PC-3 (cell line): ENCODE measurements around the gene SLC35A5. TPM values are rescaled to one million over a fixed set of nuclear protein-coding genes. Genes with fewer than 3 reads are reported as not detected.

Experiments
- ATAC-seq: fragments of 200-7000 bp; cut with Tn5 transposase; 2 replicates; pipeline ENCODE4 v1.9.1; 2020; ENCODE audit warnings: mild to moderate bottlenecking, moderate library complexity
- BruUV-seq: library from RNA; stranded (reverse); fragments of 400-500 nt; replicated peaks from 2 replicates; lab custom pipeline; 2021; lab: Mats Ljungman, UMichigan
- CTCF ChIA-PET: fragments of 300-600 bp; sonication (Branson Sonifier 250); formaldehyde crosslinking; loops from one replicate; lab custom pipeline; 2022; ENCODE audit warnings: antibody characterized with exemption; lab: Charles Lee
- POLR2A ChIA-PET: fragments of 300-600 bp; sonication (Branson Sonifier 250); formaldehyde crosslinking; loops from one replicate; lab custom pipeline; 2022; ENCODE audit warnings: antibody characterized with exemption; ENCODE audit not compliant: unreplicated experiment; lab: Charles Lee
- DNase-seq: peaks from one replicate; pipeline ENCODE4 v3.0.0-alpha.2; 2015
- H2AFZ ChIP-seq: fragments of 300-600 bp; sonication (generic); 2 replicates; pipeline ENCODE4 v1.6.0; 2016; ENCODE audit warnings: antibody characterized with exemption, low read length
- H3F3A ChIP-seq: fragments of 300-600 bp; sonication (generic); one replicate; pipeline ENCODE4 v1.6.0; 2017; ENCODE audit warnings: antibody characterized with exemption, low read length, control low read depth, mild to moderate bottlenecking; ENCODE audit not compliant: unreplicated experiment
- H3K27ac ChIP-seq: fragments of 300-600 bp; sonication (generic); 2 replicates; pipeline ENCODE4 v1.5.1; 2016; ENCODE audit warnings: mild to moderate bottlenecking, low read length
- H3K27me3 ChIP-seq: fragments of 300-600 bp; sonication (generic); 2 replicates; pipeline ENCODE4 v1.6.1; 2016; ENCODE audit warnings: low read length, mixed read lengths
- H3K36me3 ChIP-seq: fragments of 300-600 bp; sonication (generic); 2 replicates; pipeline ENCODE4 v1.6.1; 2016; ENCODE audit warnings: low read depth, mixed run types, low read length, mixed read lengths
- H3K4me1 ChIP-seq: fragments of 300-600 bp; sonication (generic); 2 replicates; pipeline ENCODE4 v1.5.1; 2016; ENCODE audit warnings: low read length; ENCODE audit not compliant: insufficient read depth
- H3K4me2 ChIP-seq: fragments of 300-600 bp; sonication (generic); 2 replicates; pipeline ENCODE4 v1.6.0; 2016; ENCODE audit warnings: low read length
- H3K4me3 ChIP-seq: fragments of 300-600 bp; sonication (generic); 2 replicates; pipeline ENCODE4 v1.5.1; 2016; ENCODE audit warnings: mild to moderate bottlenecking, low read length, mixed read lengths
- H3K79me2 ChIP-seq: fragments of 300-600 bp; sonication (generic); 2 replicates; pipeline ENCODE4 v1.6.1; 2017; ENCODE audit warnings: low read length, mixed read lengths
- H3K9ac ChIP-seq: fragments of 300-600 bp; sonication (generic); 2 replicates; pipeline ENCODE4 v1.6.0; 2016; ENCODE audit warnings: mild to moderate bottlenecking, low read length
- H3K9me2 ChIP-seq: fragments of 300-600 bp; sonication (generic); replicated peaks from 2 replicates; pipeline ENCODE4 v1.6.1; 2016; ENCODE audit warnings: mixed run types, low read length, mixed read lengths
- H3K9me3 ChIP-seq: fragments of 300-600 bp; sonication (generic); 2 replicates; pipeline ENCODE4 v1.6.1; 2016; ENCODE audit warnings: low read length, mixed read lengths
- H4K20me1 ChIP-seq: fragments of 300-600 bp; sonication (generic); 2 replicates; pipeline ENCODE4 v1.6.1; 2016; ENCODE audit warnings: low read length, mixed read lengths
- EZH2 ChIP-seq: fragments of 300-600 bp; sonication (generic); IDR thresholded peaks from one replicate; pipeline ENCODE4 v1.6.1; 2017; ENCODE audit warnings: antibody characterized with exemption, mild to moderate bottlenecking, low read length; ENCODE audit not compliant: unreplicated experiment
- EZH2phosphoT487 ChIP-seq: fragments of 300-600 bp; sonication (generic); IDR thresholded peaks from 2 replicates; pipeline ENCODE4 v1.6.1; 2018; ENCODE audit warnings: mild to moderate bottlenecking, antibody characterized with exemption, low read length, borderline replicate concordance
- intact Hi-C: fragments of 100-400 bp; cut with micrococcal nuclease; formaldehyde crosslinking; loops from 2 replicates; pipeline ENCODE4 v1.9.0; 2023
- total RNA-seq: library from RNA; depleted of rRNA; stranded (reverse); fragments of >200 nt; gene quantifications from 2 replicates; pipeline ENCODE4 v1.2.3, GENCODE V29; 2014
- TF ChIP-seq, protein P1 (sequence below): fragments of 300-600 bp; sonication (generic); conservative IDR thresholded peaks from 2 replicates; pipeline ENCODE4 v1.5.1; 2017; ENCODE audit warnings: antibody characterized with exemption, low read depth, mild to moderate bottlenecking, low read length

The SLC35A5 gene
- total RNA-seq, 1 experiment from 2014 or later, result 17.7 TPM

DNA sequence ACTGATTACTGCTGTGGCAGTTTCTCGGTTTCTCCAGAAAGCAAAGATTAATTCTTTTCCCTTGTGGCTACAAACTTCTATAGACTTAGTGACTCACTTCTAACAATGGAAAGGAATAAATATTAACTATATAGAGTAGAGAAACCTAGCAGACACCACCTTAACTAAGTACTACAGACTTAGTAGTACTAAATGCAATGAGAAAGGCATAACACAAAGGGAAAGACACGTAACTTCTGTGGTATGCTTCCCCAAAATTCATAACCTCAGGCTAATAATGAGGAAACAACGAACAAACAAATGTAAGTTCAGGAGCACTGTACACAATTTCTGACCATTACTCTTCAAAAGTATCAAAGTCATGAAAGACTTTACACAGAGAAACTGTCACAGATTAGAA is 31.3 kb upstream of the SLC35A5 start:
- H4K20me1 ChIP-seq, result no peaks in the 10 kb centered on the region
- H3K36me3 ChIP-seq, result peaks cover 30% of the 10 kb centered on the region
- ChIA-PET CTCF (interaction anchor here (0.6 to 0.7 kb wide), 2 partner anchors 237 to 393 kb away, joined by 3 to 4 read pairs; partner anchors contain the start of gene SLC9C1), POLR2A (interaction anchor here (0.5 kb wide), 1 partner anchor 208 kb away, joined by 4 read pairs; no protein-coding TSS in a partner anchor)
- no peaks in the 10 kb centered on the region for H3K27me3 ChIP-seq
- no peaks in the 10 kb centered on the region for H3F3A ChIP-seq
- TF ChIP-seq EZH2phosphoT487 (no peak), EZH2 (no peak)
- TF ChIP-seq, protein P1, sequence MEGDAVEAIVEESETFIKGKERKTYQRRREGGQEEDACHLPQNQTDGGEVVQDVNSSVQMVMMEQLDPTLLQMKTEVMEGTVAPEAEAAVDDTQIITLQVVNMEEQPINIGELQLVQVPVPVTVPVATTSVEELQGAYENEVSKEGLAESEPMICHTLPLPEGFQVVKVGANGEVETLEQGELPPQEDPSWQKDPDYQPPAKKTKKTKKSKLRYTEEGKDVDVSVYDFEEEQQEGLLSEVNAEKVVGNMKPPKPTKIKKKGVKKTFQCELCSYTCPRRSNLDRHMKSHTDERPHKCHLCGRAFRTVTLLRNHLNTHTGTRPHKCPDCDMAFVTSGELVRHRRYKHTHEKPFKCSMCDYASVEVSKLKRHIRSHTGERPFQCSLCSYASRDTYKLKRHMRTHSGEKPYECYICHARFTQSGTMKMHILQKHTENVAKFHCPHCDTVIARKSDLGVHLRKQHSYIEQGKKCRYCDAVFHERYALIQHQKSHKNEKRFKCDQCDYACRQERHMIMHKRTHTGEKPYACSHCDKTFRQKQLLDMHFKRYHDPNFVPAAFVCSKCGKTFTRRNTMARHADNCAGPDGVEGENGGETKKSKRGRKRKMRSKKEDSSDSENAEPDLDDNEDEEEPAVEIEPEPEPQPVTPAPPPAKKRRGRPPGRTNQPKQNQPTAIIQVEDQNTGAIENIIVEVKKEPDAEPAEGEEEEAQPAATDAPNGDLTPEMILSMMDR, result no peak
- no peak overlapping the region for H3K9ac ChIP-seq
- BruUV-seq, result no TSS peak
- H3K4me3 ChIP-seq, result peak overlapping the region; percentile 31; the same call in 1 of the 2 replicates
- peaks cover 20% of the 10 kb centered on the region for H3K4me1 ChIP-seq
- H3K79me2 ChIP-seq, result no peaks in the 10 kb centered on the region
- DNase-seq (peak; percentile 97), ATAC-seq (peak; percentile 99)
- H3K9me3 ChIP-seq, result no peaks in the 10 kb centered on the region
- no peak overlapping the region for H2AFZ ChIP-seq
- H3K27ac ChIP-seq, result peak overlapping the region; percentile 68
- no peaks in the 10 kb centered on the region for H3K9me2 ChIP-seq
- intact Hi-C loops, result loop anchor here (1.0 to 5.0 kb wide), 3 partner anchors 32 to 393 kb away; partner anchors contain the start of gene SLC35A5
- H3K4me2 ChIP-seq, result peak overlapping the region; percentile 67

DNA sequence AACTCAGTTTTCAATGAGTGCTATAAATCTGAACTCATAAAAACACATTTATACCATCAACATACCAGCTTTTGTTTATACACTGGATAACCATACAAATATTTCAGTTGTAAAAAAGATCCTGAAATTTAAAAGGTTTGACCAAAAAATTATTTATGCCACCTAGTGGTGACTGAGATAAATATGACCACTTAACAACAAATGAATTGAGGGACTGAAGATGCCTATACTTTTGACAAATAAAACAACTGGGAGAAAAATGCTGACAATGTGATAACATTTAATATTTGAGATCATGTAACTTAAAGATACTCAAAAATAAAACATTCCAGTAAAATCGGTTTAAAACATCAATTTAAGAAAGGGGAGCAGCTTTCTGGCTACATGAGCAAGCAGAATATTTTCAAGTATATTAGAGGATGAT is 30.5 kb upstream of the SLC35A5 start:
- no peak overlapping the region for H3K9ac ChIP-seq
- intact Hi-C loops, result loop anchor here (1.0 to 5.0 kb wide), 3 partner anchors 204 to 394 kb away; no protein-coding TSS in a partner anchor
- no peaks in the 10 kb centered on the region for H3K9me3 ChIP-seq
- BruUV-seq, result no TSS peak
- no peaks in the 10 kb centered on the region for H3F3A ChIP-seq
- peak overlapping the region; percentile 52 for H3K4me2 ChIP-seq
- H3K36me3 ChIP-seq, result peaks cover 30% of the 10 kb centered on the region
- ATAC-seq, result peak; percentile 4; the same call in 1 of the 2 replicates
- no peaks in the 10 kb centered on the region for H3K27me3 ChIP-seq
- POLR2A ChIA-PET, result interaction anchor here (0.5 kb wide), 1 partner anchor 209 kb away, joined by 4 read pairs; no protein-coding TSS in a partner anchor
- no peaks in the 10 kb centered on the region for H3K79me2 ChIP-seq
- no peaks in the 10 kb centered on the region for H3K9me2 ChIP-seq
- peaks cover 20% of the 10 kb centered on the region for H3K4me1 ChIP-seq
- CTCF ChIA-PET, result interaction anchor here (0.6 to 0.7 kb wide), 2 partner anchors 238 to 394 kb away, joined by 3 to 4 read pairs; partner anchors contain the start of gene SLC9C1
- peak; percentile 71 for DNase-seq
- TF ChIP-seq, protein P1, result peak; percentile 86
- TF ChIP-seq EZH2 (no peak), EZH2phosphoT487 (no peak)
- no peaks in the 10 kb centered on the region for H4K20me1 ChIP-seq
- no peak overlapping the region for H3K4me3 ChIP-seq
- H2AFZ ChIP-seq, result no peak overlapping the region
- peak overlapping the region; percentile 68; the same call in 1 of the 2 replicates for H3K27ac ChIP-seq
